NCI-H524 treated with DMSO at 0.1 percent for 48 hours (cell line): ENCODE measurements around the gene PLIN3.
A peak's percentile ranks its signal among the peaks of the same experiment; 100 is the strongest.
"Not testable (repeated sequence)": the region's sequence is repeated elsewhere in the genome, so short reads cannot be mapped to it uniquely, and the experiment has no call there.

Experiments
- DNase-seq: peaks from one replicate; lab custom pipeline; 2025; lab: John Stamatoyannopoulos, UW

PLIN3 gene

GRCh38 chr19:4811328-4812131, 55.9 kb downstream of the PLIN3 start:
- DNase-seq: peak; percentile 3

- no peak for DNase-seq
These were observed 60.3 kb downstream of the PLIN3 start for GRCh38 chr19:4807188-4807587.

- no peak for DNase-seq
These were observed 61.1 kb downstream of the PLIN3 start for GRCh38 chr19:4806384-4806783.

GRCh38 chr19:4805140-4805539, 62.3 kb downstream of the PLIN3 start:
- not testable (repeated sequence) for DNase-seq

- DNase-seq: no peak
These were observed 63.5 kb downstream of the PLIN3 start for GRCh38 chr19:4803736-4804695.

- no peak for DNase-seq
These were observed 64.8 kb downstream of the PLIN3 start for GRCh38 chr19:4802711-4803110.

- no peak for DNase-seq
These were observed 66.3 kb downstream of the PLIN3 start for GRCh38 chr19:4801085-4801619.

- DNase-seq: no peak
These were observed 66.8 kb downstream of the PLIN3 start for GRCh38 chr19:4800591-4801081.

GRCh38 chr19:4795400-4795799, 72.1 kb downstream of the PLIN3 start:
- no peak for DNase-seq

- DNase-seq: no peak
These were observed 72.5 kb downstream of the PLIN3 start for GRCh38 chr19:4794971-4795370.

- DNase-seq: not testable (repeated sequence)
These were observed 74.2 kb downstream of the PLIN3 start for GRCh38 chr19:4793278-4793677.

- not testable (repeated sequence) for DNase-seq
These were observed 74.6 kb downstream of the PLIN3 start for GRCh38 chr19:4792866-4793195.

- DNase-seq: not testable (repeated sequence)
These were observed 75.2 kb downstream of the PLIN3 start for GRCh38 chr19:4792019-4792865.

- DNase-seq: peak; percentile 100
These were observed 76.1 kb downstream of the PLIN3 start, which contains the start of gene FEM1A for GRCh38 chr19:4791183-4792018. TSS of gene FEM1A (plus strand) at chr19:4791734. CDS start at chr19:4791855, 121 bp downstream.
